ENCODE measurements around the gene BRCC3. TPM values are rescaled to one million over a fixed set of nuclear protein-coding genes. Genes with fewer than 3 reads are reported as not detected.

BRCC3 gene
- total and polyA plus RNA-seq, 10 of the 15 experiments (the other 5 are each of a cell fraction or from before 2014, with no cell fraction given): 15.5 to 57.5 (median 35.6) TPM

DNA sequence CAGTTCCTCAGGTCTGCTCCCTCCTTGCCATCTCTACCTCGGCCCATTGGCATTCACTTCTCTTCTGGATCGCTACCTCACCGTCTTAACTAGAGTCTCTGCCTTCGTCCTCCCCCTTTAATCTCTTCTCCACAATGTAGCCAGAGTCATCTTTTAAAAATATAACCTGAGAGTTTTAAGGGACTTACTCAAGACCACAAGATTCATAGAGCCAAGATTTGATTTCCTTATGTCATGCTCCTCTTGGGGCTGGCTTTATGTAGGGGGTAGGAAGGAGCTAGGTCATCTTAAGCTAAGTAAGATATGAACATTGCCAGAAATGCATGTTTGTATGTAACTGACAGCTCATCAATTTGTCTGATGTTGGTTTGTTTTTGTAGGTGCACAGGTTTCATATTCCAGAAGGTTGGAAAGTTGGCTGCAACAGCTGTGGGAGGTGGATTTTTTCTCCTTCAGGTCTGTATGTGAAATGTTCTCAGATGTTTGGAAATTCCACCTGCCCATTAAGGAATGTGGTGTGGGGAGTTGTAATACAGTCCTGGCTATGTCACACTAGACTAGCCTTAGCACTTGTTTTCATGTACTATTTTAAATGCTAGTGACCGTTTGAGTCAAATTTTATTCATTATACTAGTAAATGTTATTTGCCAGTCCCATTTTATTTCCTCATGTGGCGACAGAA lies 25.0 kb upstream of the BRCC3 start:
- no peaks in the 10 kb centered on the region; a peak in 1 of 4 replicates for H3K36me3 ChIP-seq (ENCODE audit: control insufficient read depth in 2 of 2, insufficient read depth in 2 of 2, low read length in 1 of 2)
- H3K4me3 ChIP-seq: no peak overlapping the region
- intact Hi-C loops (cut with micrococcal nuclease; ENCODE audit: unreplicated experiment) (no loop called here), in situ Hi-C loops (cut with MboI) (no loop called here)
- no peak for FAIRE-seq
- no peak overlapping the region for H3K27ac ChIP-seq (ENCODE audit: control insufficient read depth, insufficient read depth)
- DNase-seq (ENCODE audit: low read depth, low spot score): no peak
- no peaks in the 10 kb centered on the region for H3K9me3 ChIP-seq (replicated peaks; ENCODE audit: control insufficient read depth, insufficient read depth, low read length)
- WGBS (ENCODE audit: insufficient coverage, insufficient replicate concordance, low lambda C conversion rate, missing lambda C conversion rate): 50% methylated on average over 6 of the region's 6 CpGs
- no peaks in the 10 kb centered on the region for H3K4me1 ChIP-seq (ENCODE audit: control insufficient read depth, insufficient read depth, low read length)
- no peak for TF ChIP-seq NFYB (IDR thresholded peaks at IDR 0.05; ENCODE audit: insufficient read depth, low read depth, low read length)
- no peak for TF ChIP-seq BRCA1 (IDR thresholded peaks at IDR 0.05; ENCODE audit: low read depth, low read length)
- TF ChIP-seq, protein P1, sequence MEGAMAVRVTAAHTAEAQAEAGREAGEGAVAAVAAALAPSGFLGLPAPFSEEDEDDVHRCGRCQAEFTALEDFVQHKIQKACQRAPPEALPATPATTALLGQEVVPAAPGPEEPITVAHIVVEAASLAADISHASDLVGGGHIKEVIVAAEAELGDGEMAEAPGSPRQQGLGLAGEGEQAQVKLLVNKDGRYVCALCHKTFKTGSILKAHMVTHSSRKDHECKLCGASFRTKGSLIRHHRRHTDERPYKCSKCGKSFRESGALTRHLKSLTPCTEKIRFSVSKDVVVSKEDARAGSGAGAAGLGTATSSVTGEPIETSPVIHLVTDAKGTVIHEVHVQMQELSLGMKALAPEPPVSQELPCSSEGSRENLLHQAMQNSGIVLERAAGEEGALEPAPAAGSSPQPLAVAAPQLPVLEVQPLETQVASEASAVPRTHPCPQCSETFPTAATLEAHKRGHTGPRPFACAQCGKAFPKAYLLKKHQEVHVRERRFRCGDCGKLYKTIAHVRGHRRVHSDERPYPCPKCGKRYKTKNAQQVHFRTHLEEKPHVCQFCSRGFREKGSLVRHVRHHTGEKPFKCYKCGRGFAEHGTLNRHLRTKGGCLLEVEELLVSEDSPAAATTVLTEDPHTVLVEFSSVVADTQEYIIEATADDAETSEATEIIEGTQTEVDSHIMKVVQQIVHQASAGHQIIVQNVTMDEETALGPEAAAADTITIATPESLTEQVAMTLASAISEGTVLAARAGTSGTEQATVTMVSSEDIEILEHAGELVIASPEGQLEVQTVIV (IDR thresholded peaks at IDR 0.05; ENCODE audit: borderline replicate concordance, partially characterized antibody): no peak
- TF ChIP-seq HDGF (IDR thresholded peaks at IDR 0.05): no peak
- no peak for TF ChIP-seq RB1 (IDR thresholded peaks at IDR 0.05; ENCODE audit: borderline replicate concordance)
- no peaks in the 10 kb centered on the region for H4K20me1 ChIP-seq (ENCODE audit: control insufficient read depth, insufficient read depth)
- H3K27me3 ChIP-seq (replicated peaks in 1 of 2; ENCODE audit: control insufficient read depth in 2 of 2, insufficient read depth in 2 of 2, low read length in 1 of 2): no peaks in the 10 kb centered on the region
- ChIA-PET SMC1A (ENCODE audit: uncharacterized antibody, unreplicated experiment) (interaction anchor here (0.6 to 1.4 kb wide), 6 partner anchors 9 to 65 kb away, joined by 3 to 6 read pairs (median 4); no protein-coding TSS in a partner anchor), CTCF (interaction anchor here (1.1 to 2.0 kb wide), 6 partner anchors 8 to 103 kb away, joined by 3 to 11 read pairs (median 4); no protein-coding TSS in a partner anchor), RAD21 (ENCODE audit: unreplicated experiment) (interaction anchor here (1.1 to 2.3 kb wide), 4 partner anchors 11 to 67 kb away, joined by 3 to 6 read pairs (median 4); partner anchors contain the start of gene FUNDC2), POLR2A (no interaction called here)
- no peak overlapping the region for H3K9ac ChIP-seq (ENCODE audit: control insufficient read depth, insufficient read depth, low read length)
- H3K4me2 ChIP-seq (ENCODE audit: control insufficient read depth, insufficient read depth): no peak overlapping the region
- no TSS peak for BruUV-seq (replicated peaks)
- H3K79me2 ChIP-seq (ENCODE audit: control insufficient read depth, insufficient read depth, low read length): no peaks in the 10 kb centered on the region
- H2AFZ ChIP-seq (ENCODE audit: control insufficient read depth, low read depth, low read length): no peak overlapping the region
- ATAC-seq: no peak
